Measurements from ENCODE around the gene AKR1B1.

Gene AKR1B1

DNA sequence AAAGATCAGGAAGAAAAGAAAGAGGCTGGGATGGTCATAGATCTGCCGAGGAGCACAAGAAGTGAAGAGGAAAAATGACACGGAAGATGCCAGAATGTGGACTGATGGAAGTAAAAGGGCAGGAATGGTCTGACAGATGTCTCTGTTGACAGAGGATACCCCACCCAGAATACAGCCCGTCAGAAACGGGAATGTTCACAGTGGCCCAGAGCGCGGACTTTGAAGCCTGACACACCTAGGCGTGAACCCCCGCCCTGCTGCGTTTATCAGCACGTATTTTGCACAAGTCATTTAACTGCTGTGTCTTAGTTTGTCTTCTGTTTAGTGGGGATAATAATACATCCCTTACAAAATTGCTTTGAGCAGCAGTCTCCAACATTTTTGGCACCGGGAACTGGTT, 27.1 kb downstream of the AKR1B1 start:
- TF ChIP-seq TAF1 (IDR thresholded peaks at IDR 0.05; ENCODE audit: borderline replicate concordance, insufficient read depth, low read length) (no peak), SIN3A (IDR thresholded peaks at IDR 0.05; ENCODE audit: borderline replicate concordance, insufficient read depth, low read length) (no peak), FOXP2 (optimal IDR thresholded peaks at IDR 0.05; ENCODE audit: borderline replicate concordance, extremely low read depth, extremely low read length, insufficient read depth) (no peak), POLR2AphosphoS5 (IDR thresholded peaks at IDR 0.05; ENCODE audit: low read depth, low read length) (no peak)
- TF ChIP-seq, protein P1, sequence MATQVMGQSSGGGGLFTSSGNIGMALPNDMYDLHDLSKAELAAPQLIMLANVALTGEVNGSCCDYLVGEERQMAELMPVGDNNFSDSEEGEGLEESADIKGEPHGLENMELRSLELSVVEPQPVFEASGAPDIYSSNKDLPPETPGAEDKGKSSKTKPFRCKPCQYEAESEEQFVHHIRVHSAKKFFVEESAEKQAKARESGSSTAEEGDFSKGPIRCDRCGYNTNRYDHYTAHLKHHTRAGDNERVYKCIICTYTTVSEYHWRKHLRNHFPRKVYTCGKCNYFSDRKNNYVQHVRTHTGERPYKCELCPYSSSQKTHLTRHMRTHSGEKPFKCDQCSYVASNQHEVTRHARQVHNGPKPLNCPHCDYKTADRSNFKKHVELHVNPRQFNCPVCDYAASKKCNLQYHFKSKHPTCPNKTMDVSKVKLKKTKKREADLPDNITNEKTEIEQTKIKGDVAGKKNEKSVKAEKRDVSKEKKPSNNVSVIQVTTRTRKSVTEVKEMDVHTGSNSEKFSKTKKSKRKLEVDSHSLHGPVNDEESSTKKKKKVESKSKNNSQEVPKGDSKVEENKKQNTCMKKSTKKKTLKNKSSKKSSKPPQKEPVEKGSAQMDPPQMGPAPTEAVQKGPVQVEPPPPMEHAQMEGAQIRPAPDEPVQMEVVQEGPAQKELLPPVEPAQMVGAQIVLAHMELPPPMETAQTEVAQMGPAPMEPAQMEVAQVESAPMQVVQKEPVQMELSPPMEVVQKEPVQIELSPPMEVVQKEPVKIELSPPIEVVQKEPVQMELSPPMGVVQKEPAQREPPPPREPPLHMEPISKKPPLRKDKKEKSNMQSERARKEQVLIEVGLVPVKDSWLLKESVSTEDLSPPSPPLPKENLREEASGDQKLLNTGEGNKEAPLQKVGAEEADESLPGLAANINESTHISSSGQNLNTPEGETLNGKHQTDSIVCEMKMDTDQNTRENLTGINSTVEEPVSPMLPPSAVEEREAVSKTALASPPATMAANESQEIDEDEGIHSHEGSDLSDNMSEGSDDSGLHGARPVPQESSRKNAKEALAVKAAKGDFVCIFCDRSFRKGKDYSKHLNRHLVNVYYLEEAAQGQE (IDR thresholded peaks at IDR 0.05; ENCODE audit: insufficient read depth in 1 of 2, low read depth in 2 of 2, low read length in 2 of 2): no peak

DNA sequence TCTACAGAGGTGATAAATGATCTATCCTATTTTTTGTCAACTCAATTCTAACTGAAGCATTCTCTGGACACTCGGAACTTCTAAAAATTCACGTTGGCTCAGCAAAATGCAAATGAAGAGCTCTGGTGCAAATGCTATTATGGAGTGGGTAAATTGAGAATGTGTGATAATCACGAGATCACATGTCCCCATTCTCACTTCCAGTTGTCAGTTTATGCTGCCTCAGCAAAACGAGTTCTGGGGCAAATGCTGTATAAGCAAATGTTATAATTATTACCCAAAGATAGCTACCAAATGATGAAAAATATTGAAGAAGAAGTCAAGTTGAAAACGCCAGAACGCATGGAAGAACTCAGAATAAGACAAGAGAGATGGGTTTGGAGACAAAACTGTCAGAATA, 29.4 kb downstream of the AKR1B1 start:
- TF ChIP-seq FOXP2 (optimal IDR thresholded peaks at IDR 0.05; ENCODE audit: borderline replicate concordance, extremely low read depth, extremely low read length, insufficient read depth): no peak
- TF ChIP-seq, protein P1 (IDR thresholded peaks at IDR 0.05; ENCODE audit: insufficient read depth in 1 of 2, low read depth in 2 of 2, low read length in 2 of 2): no peak

DNA sequence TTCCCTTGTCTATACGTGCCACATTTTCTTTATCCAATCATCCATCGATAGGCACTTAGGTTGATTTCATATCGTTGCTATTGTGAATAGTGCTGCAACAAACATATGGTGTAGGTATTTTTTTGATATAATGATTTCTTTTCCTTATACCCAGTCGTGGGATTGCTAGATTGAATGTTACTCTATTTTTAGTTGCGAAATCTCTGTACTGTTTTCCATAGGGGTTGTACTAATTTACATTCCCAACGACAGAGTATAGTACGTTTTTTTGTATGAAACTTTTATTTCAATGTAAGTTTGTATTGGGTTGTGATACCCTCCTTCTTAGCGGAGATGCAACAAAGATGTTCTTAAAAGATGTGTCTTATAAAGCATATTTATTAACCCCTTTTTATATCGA, 30.0 kb downstream of the AKR1B1 start:
- TF ChIP-seq SIN3A (IDR thresholded peaks at IDR 0.05; ENCODE audit: borderline replicate concordance, insufficient read depth, low read length) (no peak), FOXP2 (optimal IDR thresholded peaks at IDR 0.05; ENCODE audit: borderline replicate concordance, extremely low read depth, extremely low read length, insufficient read depth) (no peak), TAF1 (IDR thresholded peaks at IDR 0.05; ENCODE audit: borderline replicate concordance, insufficient read depth, low read length) (no peak), POLR2AphosphoS5 (IDR thresholded peaks at IDR 0.05; ENCODE audit: low read depth, low read length) (no peak)
- TF ChIP-seq, protein P1 (IDR thresholded peaks at IDR 0.05; ENCODE audit: insufficient read depth in 1 of 2, low read depth in 2 of 2, low read length in 2 of 2): no peak

DNA sequence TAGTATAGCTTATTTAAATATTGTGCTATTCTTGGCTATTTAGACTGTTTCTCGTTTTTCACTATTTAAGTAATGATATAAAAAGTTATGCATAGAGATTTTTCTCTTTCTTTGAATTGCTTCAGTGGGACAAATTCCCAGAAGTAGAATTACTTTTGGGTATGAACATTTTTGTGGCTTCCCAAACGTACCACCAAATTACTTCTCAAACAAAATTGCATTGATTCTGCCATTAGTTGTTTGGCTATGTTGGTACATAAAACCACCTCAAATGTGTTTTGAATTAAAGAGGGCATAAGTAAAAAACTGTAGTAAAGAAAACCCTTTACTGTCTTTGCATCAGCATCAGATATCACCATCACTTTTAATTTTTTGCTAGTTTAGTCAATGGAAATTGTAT, 31.0 kb downstream of the AKR1B1 start:
- TF ChIP-seq SIN3A (IDR thresholded peaks at IDR 0.05; ENCODE audit: borderline replicate concordance, insufficient read depth, low read length) (no peak), FOXP2 (optimal IDR thresholded peaks at IDR 0.05; ENCODE audit: borderline replicate concordance, extremely low read depth, extremely low read length, insufficient read depth) (no peak), POLR2AphosphoS5 (IDR thresholded peaks at IDR 0.05; ENCODE audit: low read depth, low read length) (no peak), TAF1 (IDR thresholded peaks at IDR 0.05; ENCODE audit: borderline replicate concordance, insufficient read depth, low read length) (no peak)
- TF ChIP-seq, protein P1 (IDR thresholded peaks at IDR 0.05; ENCODE audit: insufficient read depth in 1 of 2, low read depth in 2 of 2, low read length in 2 of 2): no peak

DNA sequence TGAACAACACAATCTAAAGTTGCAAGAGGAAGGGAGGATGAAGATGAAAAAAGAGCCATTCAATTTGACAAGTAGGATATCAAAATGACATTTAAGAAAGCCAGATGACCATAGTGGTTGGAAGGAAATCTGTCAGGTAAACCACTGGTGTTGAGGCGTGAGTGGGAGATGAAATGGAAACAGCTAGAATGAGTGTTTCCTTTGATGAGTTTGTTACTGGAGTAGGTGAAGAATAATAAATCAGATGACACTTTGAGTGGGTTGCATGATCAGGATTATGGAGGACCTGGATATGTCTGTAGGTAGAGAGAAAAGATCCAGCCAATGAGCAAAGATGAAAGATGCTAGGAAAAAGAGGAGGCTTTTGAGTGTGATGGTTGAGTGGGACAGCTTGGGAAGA, 33.1 kb downstream of the AKR1B1 start:
- TF ChIP-seq, protein P1 (IDR thresholded peaks at IDR 0.05; ENCODE audit: insufficient read depth in 1 of 2, low read depth in 2 of 2, low read length in 2 of 2): no peak
- TF ChIP-seq SIN3A (IDR thresholded peaks at IDR 0.05; ENCODE audit: borderline replicate concordance, insufficient read depth, low read length): no peak
- TF ChIP-seq FOXP2 (optimal IDR thresholded peaks at IDR 0.05; ENCODE audit: borderline replicate concordance, extremely low read depth, extremely low read length, insufficient read depth): no peak
- no peak for TF ChIP-seq TAF1 (IDR thresholded peaks at IDR 0.05; ENCODE audit: borderline replicate concordance, insufficient read depth, low read length)
- TF ChIP-seq POLR2AphosphoS5 (IDR thresholded peaks at IDR 0.05; ENCODE audit: low read depth, low read length): no peak
